ENCODE data around the gene NOL4. TPM values are rescaled to one million over a fixed set of nuclear protein-coding genes. Genes with fewer than 3 reads are reported as not detected.
A peak's percentile ranks its signal among the peaks of the same experiment; 100 is the strongest.
"Not testable (repeated sequence)": the region's sequence is repeated elsewhere in the genome, so short reads cannot be mapped to it uniquely, and the experiment has no call there.

NOL4 gene
- polyA plus RNA-seq = not detected

- H3K27me3 Mint-ChIP-seq = peaks cover 22% of the 10 kb centered on the region
- H3K9me3 Mint-ChIP-seq = peaks cover 2 to 5% (median 4%) of the 10 kb centered on the region in 3 donors
- H3K36me3 Mint-ChIP-seq = no peaks in the 10 kb centered on the region
- H3K4me3 Mint-ChIP-seq = peak within 1 kb of the TSS in 1 of 4 donors; percentile 10
- no peaks in the 10 kb centered on the region for H3K4me1 Mint-ChIP-seq
- H3K27ac Mint-ChIP-seq = no peak within 1 kb of the TSS
These were observed at the start of gene NOL4 for GRCh38 chr18:34224423-34225217. Gene NOL4, minus strand, starts transcription at chr18:34224913. Its CDS starts 1,660 bp downstream, at chr18:34223253.

GRCh38 chr18:34266029-34266428 lies 41.3 kb upstream of the NOL4 start:
- H3K4me3 Mint-ChIP-seq, H3K36me3 Mint-ChIP-seq, H3K4me1 Mint-ChIP-seq, H3K27ac Mint-ChIP-seq, H3K9me3 Mint-ChIP-seq, H3K27me3 Mint-ChIP-seq: not testable (repeated sequence)

- H3K9me3 Mint-ChIP-seq = peaks cover 6 to 16% (median 7%) of the 10 kb centered on the region in 3 donors
- H3K4me1 Mint-ChIP-seq = no peaks in the 10 kb centered on the region
- no peaks in the 10 kb centered on the region for H3K27me3 Mint-ChIP-seq
- H3K36me3 Mint-ChIP-seq = no peaks in the 10 kb centered on the region
- H3K4me3 Mint-ChIP-seq = no peak overlapping the region
- no peak overlapping the region for H3K27ac Mint-ChIP-seq
These were observed 37.4 kb upstream of the NOL4 start for GRCh38 chr18:34261865-34262780.

GRCh38 chr18:34258176-34258575 lies 33.5 kb upstream of the NOL4 start:
- no peak overlapping the region for H3K4me3 Mint-ChIP-seq
- H3K36me3 Mint-ChIP-seq = no peaks in the 10 kb centered on the region
- H3K9me3 Mint-ChIP-seq = peaks cover 3 to 17% (median 4%) of the 10 kb centered on the region in 3 donors
- H3K4me1 Mint-ChIP-seq = no peaks in the 10 kb centered on the region
- no peaks in the 10 kb centered on the region for H3K27me3 Mint-ChIP-seq
- H3K27ac Mint-ChIP-seq = no peak overlapping the region

GRCh38 chr18:34251919-34252318 lies 27.2 kb upstream of the NOL4 start:
- H3K4me3 Mint-ChIP-seq = no peak overlapping the region
- no peaks in the 10 kb centered on the region for H3K36me3 Mint-ChIP-seq
- no peaks in the 10 kb centered on the region for H3K27me3 Mint-ChIP-seq
- peaks cover 0 to 15% (median 6%) of the 10 kb centered on the region in 3 donors for H3K9me3 Mint-ChIP-seq
- H3K27ac Mint-ChIP-seq = no peak overlapping the region
- no peaks in the 10 kb centered on the region for H3K4me1 Mint-ChIP-seq

GRCh38 chr18:34248727-34249126 lies 24.0 kb upstream of the NOL4 start:
- Mint-ChIP-seq H3K9me3 (peaks cover 5 to 18% (median 6%) of the 10 kb centered on the region in 3 donors), H3K27ac (no peak overlapping the region)

GRCh38 chr18:34242739-34243138 lies 18.0 kb upstream of the NOL4 start:
- Mint-ChIP-seq H3K9me3 (peaks cover 3 to 12% (median 8%) of the 10 kb centered on the region in 3 donors), H3K27ac (no peak overlapping the region), H3K4me3 (no peak overlapping the region), H3K4me1 (no peaks in the 10 kb centered on the region), H3K36me3 (no peaks in the 10 kb centered on the region), H3K27me3 (no peaks in the 10 kb centered on the region)

More at GRCh38 chr18:34248727-34249126, 24.0 kb upstream of the NOL4 start:
- Mint-ChIP-seq H3K27me3 (no peaks in the 10 kb centered on the region), H3K4me3 (no peak overlapping the region), H3K4me1 (no peaks in the 10 kb centered on the region), H3K36me3 (no peaks in the 10 kb centered on the region)

- H3K36me3 Mint-ChIP-seq, H3K4me1 Mint-ChIP-seq, H3K27ac Mint-ChIP-seq, H3K4me3 Mint-ChIP-seq, H3K9me3 Mint-ChIP-seq, H3K27me3 Mint-ChIP-seq: not testable (repeated sequence)
These were observed 9.2 kb upstream of the NOL4 start for GRCh38 chr18:34233781-34234388.

GRCh38 chr18:34225218-34225553 lies 473 bp upstream of the NOL4 start:
- H3K4me3 Mint-ChIP-seq = no peak overlapping the region
- H3K9me3 Mint-ChIP-seq = peaks cover 2 to 5% (median 3%) of the 10 kb centered on the region in 3 donors
- H3K27ac Mint-ChIP-seq = no peak overlapping the region
- H3K36me3 Mint-ChIP-seq = no peaks in the 10 kb centered on the region
- H3K27me3 Mint-ChIP-seq = peaks cover 22% of the 10 kb centered on the region
- no peaks in the 10 kb centered on the region for H3K4me1 Mint-ChIP-seq

- H3K27ac Mint-ChIP-seq = no peak overlapping the region
- no peaks in the 10 kb centered on the region for H3K4me1 Mint-ChIP-seq
- peaks cover 22% of the 10 kb centered on the region for H3K27me3 Mint-ChIP-seq
- H3K4me3 Mint-ChIP-seq = peak overlapping the region in 1 of 4 donors; percentile 10
- H3K36me3 Mint-ChIP-seq = no peaks in the 10 kb centered on the region
- H3K9me3 Mint-ChIP-seq = peaks cover 2 to 5% (median 4%) of the 10 kb centered on the region in 3 donors
These were observed 755 bp downstream of the NOL4 start for GRCh38 chr18:34223893-34224422.

GRCh38 chr18:34223164-34223892 lies 1.4 kb downstream of the NOL4 start:
- H3K36me3 Mint-ChIP-seq = no peaks in the 10 kb centered on the region
- H3K4me3 Mint-ChIP-seq = no peak overlapping the region
- H3K27me3 Mint-ChIP-seq = peaks cover 22% of the 10 kb centered on the region
- H3K27ac Mint-ChIP-seq = no peak overlapping the region
- H3K9me3 Mint-ChIP-seq = peaks cover 2 to 5% (median 4%) of the 10 kb centered on the region in 3 donors
- no peaks in the 10 kb centered on the region for H3K4me1 Mint-ChIP-seq

GRCh38 chr18:34222307-34223163 lies 2.2 kb downstream of the NOL4 start:
- peaks cover 22% of the 10 kb centered on the region for H3K27me3 Mint-ChIP-seq
- H3K4me1 Mint-ChIP-seq = no peaks in the 10 kb centered on the region
- H3K36me3 Mint-ChIP-seq = no peaks in the 10 kb centered on the region
- H3K9me3 Mint-ChIP-seq = peaks cover 4 to 8% (median 5%) of the 10 kb centered on the region in 3 donors
- no peak overlapping the region for H3K27ac Mint-ChIP-seq
- H3K4me3 Mint-ChIP-seq = no peak overlapping the region

GRCh38 chr18:34221971-34222306 lies 2.8 kb downstream of the NOL4 start:
- Mint-ChIP-seq H3K4me1 (no peaks in the 10 kb centered on the region), H3K4me3 (no peak overlapping the region), H3K27ac (no peak overlapping the region), H3K36me3 (no peaks in the 10 kb centered on the region), H3K9me3 (peaks cover 4 to 8% (median 5%) of the 10 kb centered on the region in 3 donors), H3K27me3 (peaks cover 22% of the 10 kb centered on the region)
